GM12891 (cell line): ENCODE measurements around the gene SRGAP1.
"Not testable (repeated sequence)": the region's sequence is repeated elsewhere in the genome, so short reads cannot be mapped to it uniquely, and the experiment has no call there.

Source experiments
- PAX5 ChIP-seq: IDR thresholded peaks from 2 replicates; pipeline ENCODE4 v1.6.1; 2011; ENCODE audit warnings: low read length, moderate library complexity, mild to moderate bottlenecking; ENCODE audit not compliant: insufficient read depth, severe bottlenecking
- POLR2A ChIP-seq: IDR thresholded peaks from 2 replicates; pipeline ENCODE4 v1.6.1; 2011; ENCODE audit warnings: low read depth, low read length, control low read depth
- POLR2AphosphoS5 ChIP-seq: IDR thresholded peaks from 2 replicates; pipeline ENCODE4 v1.6.1; 2011; ENCODE audit warnings: low read depth, low read length, control low read depth
- POU2F2 ChIP-seq: IDR thresholded peaks from 2 replicates; pipeline ENCODE4 v1.6.1; 2011; ENCODE audit warnings: low read depth, mild to moderate bottlenecking, control low read depth, low read length, moderate library complexity
- SPI1 ChIP-seq: IDR thresholded peaks from 2 replicates; pipeline ENCODE4 v1.6.1; 2011; ENCODE audit warnings: low read depth, low read length, control low read depth
- TAF1 ChIP-seq: IDR thresholded peaks from 2 replicates; pipeline ENCODE4 v1.6.1; 2011; ENCODE audit warnings: low read depth, low read length, control low read depth

DNA sequence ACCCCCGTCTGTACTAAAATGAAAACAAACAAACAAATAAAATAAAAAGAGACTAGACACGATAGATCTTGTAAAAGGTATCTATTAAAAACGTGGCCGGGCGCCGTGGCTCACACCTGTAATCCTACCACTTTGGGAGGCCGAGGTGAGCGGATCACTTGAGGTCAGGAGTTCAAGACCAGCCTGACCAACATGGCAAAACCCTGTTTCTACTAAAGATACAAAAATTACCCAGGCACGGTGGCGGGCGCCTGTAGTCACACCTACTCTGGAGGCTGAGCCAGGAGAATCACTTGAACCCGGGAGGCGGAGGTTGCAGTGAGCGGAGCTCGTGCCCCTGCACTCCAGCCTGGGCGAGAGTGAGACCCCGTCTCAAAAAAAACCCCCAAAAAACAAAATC lies 1.8 kb upstream of the SRGAP1 start:
- not testable (repeated sequence) for TF ChIP-seq POLR2A, POU2F2, TAF1, POLR2AphosphoS5, SPI1, PAX5
